ENCODE data around the gene HOXB2.

GRCh38 chr17:48564188-48565021 lies 19.5 kb upstream of the HOXB2 start:
- TF ChIP-seq PATZ1 (CRISPR knock-in tag; IDR thresholded peaks at IDR 0.05; ENCODE audit: borderline replicate concordance), result no peak
- no peak for TF ChIP-seq RARB (CRISPR knock-in tag; IDR thresholded peaks at IDR 0.05)
- no peak for TF ChIP-seq ZFP3 (CRISPR knock-in tag; IDR thresholded peaks at IDR 0.05)
- TF ChIP-seq ISL1 (CRISPR knock-in tag; IDR thresholded peaks at IDR 0.05), result no peak
- no peak for TF ChIP-seq POU6F1 (CRISPR knock-in tag; IDR thresholded peaks at IDR 0.05; ENCODE audit: borderline replicate concordance, low read depth)
- TF ChIP-seq GLIS3 (CRISPR knock-in tag; IDR thresholded peaks at IDR 0.05), result no peak
- no peak for TF ChIP-seq PPARA (CRISPR knock-in tag; IDR thresholded peaks at IDR 0.05; ENCODE audit: borderline replicate concordance)
- TF ChIP-seq CSDC2 (CRISPR knock-in tag; IDR thresholded peaks at IDR 0.05), result no peak
- TF ChIP-seq CREB5 (CRISPR knock-in tag; IDR thresholded peaks at IDR 0.05; ENCODE audit: low read depth), result no peak
- TF ChIP-seq SNAI2 (CRISPR knock-in tag; IDR thresholded peaks at IDR 0.05), result no peak
